H9 (cell line): ENCODE measurements around the gene MTCL1. TPM values are rescaled to one million over a fixed set of nuclear protein-coding genes. Genes with fewer than 3 reads are reported as not detected.

ENCODE experiments used
- DNase-seq: peaks from one replicate; pipeline ENCODE4 v3.0.0-alpha.2; 2017
- H2AFZ ChIP-seq: one replicate; pipeline ENCODE4 v1.6.1; 2013; ENCODE audit warnings: mild to moderate bottlenecking, low read length, control low read depth, moderate library complexity
- H2AK5ac ChIP-seq: 2 replicates; pipeline ENCODE4 v1.6.1; 2013; ENCODE audit warnings: low read length, control low read depth, mixed read lengths; ENCODE audit not compliant: insufficient read length
- H2BK120ac ChIP-seq: one replicate; pipeline ENCODE4 v1.6.1; 2013; ENCODE audit warnings: low read depth, mild to moderate bottlenecking, low read length, control low read depth, inconsistent platforms; ENCODE audit not compliant: poor library complexity, severe bottlenecking
- H2BK12ac ChIP-seq: 2 replicates; pipeline ENCODE4 v1.6.1; 2013; ENCODE audit warnings: low read length, control low read depth, mixed read lengths, low read depth; ENCODE audit not compliant: insufficient read length
- H2BK15ac ChIP-seq: 2 replicates; pipeline ENCODE4 v1.6.1; 2013; ENCODE audit warnings: low read depth, low read length, control low read depth
- H2BK20ac ChIP-seq: one replicate; pipeline ENCODE4 v1.6.1; 2013; ENCODE audit warnings: low read depth, mild to moderate bottlenecking, low read length, control low read depth, inconsistent platforms; ENCODE audit not compliant: poor library complexity, severe bottlenecking
- H2BK5ac ChIP-seq: 2 replicates; pipeline ENCODE4 v1.6.1; 2013; ENCODE audit warnings: low read length, control low read depth, mixed read lengths; ENCODE audit not compliant: insufficient read length
- H3K14ac ChIP-seq: 2 replicates; pipeline ENCODE4 v1.6.1; 2013; ENCODE audit warnings: low read length, control low read depth; ENCODE audit not compliant: insufficient read depth
- H3K18ac ChIP-seq: 2 replicates; pipeline ENCODE4 v1.6.1; 2013; ENCODE audit warnings: low read depth, mild to moderate bottlenecking, mixed read lengths, low read length, control low read depth; ENCODE audit not compliant: insufficient read length
- H3K23ac ChIP-seq: 2 replicates; pipeline ENCODE4 v1.6.1; 2013; ENCODE audit warnings: low read length, control low read depth, mixed read lengths, low read depth; ENCODE audit not compliant: insufficient read length
- H3K23me2 ChIP-seq: 2 replicates; pipeline ENCODE4 v1.6.1; 2013; ENCODE audit warnings: low read depth, mild to moderate bottlenecking, mixed read lengths, low read length, control low read depth; ENCODE audit not compliant: insufficient read length, poor library complexity, severe bottlenecking
- H3K27ac ChIP-seq: 2 replicates; pipeline ENCODE4 v1.5.1; 2013; ENCODE audit warnings: low read length, control low read depth, mixed read lengths, low read depth; ENCODE audit not compliant: insufficient read length
- H3K27me3 ChIP-seq: 2 replicates; pipeline ENCODE4 v1.6.1; 2013; ENCODE audit warnings: low read length, control low read depth, inconsistent platforms; ENCODE audit not compliant: insufficient read depth
- H3K4ac ChIP-seq: 2 replicates; pipeline ENCODE4 v1.6.1; 2013; ENCODE audit warnings: low read depth, mild to moderate bottlenecking, control low read depth, inconsistent platforms, low read length, moderate library complexity
- H3K4me1 ChIP-seq: 2 replicates; pipeline ENCODE4 v1.6.1; 2013; ENCODE audit warnings: low read length, control low read depth, inconsistent platforms; ENCODE audit not compliant: insufficient read depth
- H3K4me2 ChIP-seq: 2 replicates; pipeline ENCODE4 v1.6.1; 2013; ENCODE audit warnings: low read length, control low read depth, mixed read lengths; ENCODE audit not compliant: insufficient read length, insufficient read depth
- H3K56ac ChIP-seq: 2 replicates; pipeline ENCODE4 v1.6.1; 2013; ENCODE audit warnings: low read depth, mild to moderate bottlenecking, mixed read lengths, low read length, control low read depth; ENCODE audit not compliant: insufficient read length
- H3K79me1 ChIP-seq: 2 replicates; pipeline ENCODE4 v1.6.1; 2013; ENCODE audit warnings: low read depth, mild to moderate bottlenecking, moderate library complexity, low read length, control low read depth, inconsistent platforms; ENCODE audit not compliant: insufficient read depth, poor library complexity, severe bottlenecking
- H3K79me2 ChIP-seq: 2 replicates; pipeline ENCODE4 v1.6.1; 2013; ENCODE audit warnings: low read length, control low read depth, inconsistent platforms; ENCODE audit not compliant: insufficient read depth
- H3K9ac ChIP-seq: 2 replicates; pipeline ENCODE4 v1.6.1; 2013; ENCODE audit warnings: low read length, control low read depth, mixed read lengths; ENCODE audit not compliant: insufficient read length; ENCODE audit errors: extremely low read depth
- H3K9me3 ChIP-seq: one replicate; pipeline ENCODE4 v1.6.1; 2013; ENCODE audit warnings: low read depth, low read length, inconsistent platforms; ENCODE audit not compliant: control insufficient read depth
- H3T11ph ChIP-seq: one replicate; pipeline ENCODE4 v1.6.1; 2013; ENCODE audit warnings: mild to moderate bottlenecking, low read length, control low read depth, inconsistent platforms
- H4K20me1 ChIP-seq: one replicate; pipeline ENCODE4 v1.6.1; 2013; ENCODE audit not compliant: control insufficient read depth, insufficient read length, insufficient read depth
- H4K5ac ChIP-seq: 2 replicates; pipeline ENCODE4 v1.6.1; 2013; ENCODE audit warnings: low read depth, mild to moderate bottlenecking, mixed read lengths, low read length, control low read depth; ENCODE audit not compliant: insufficient read length
- H4K8ac ChIP-seq: replicated peaks from 2 replicates; pipeline ENCODE4 v1.6.1; 2013; ENCODE audit warnings: low read length, control low read depth, mixed read lengths, low read depth; ENCODE audit not compliant: insufficient read length
- H4K91ac ChIP-seq: 2 replicates; pipeline ENCODE4 v1.6.1; 2013; ENCODE audit warnings: low read depth, mild to moderate bottlenecking, moderate library complexity, mixed read lengths, low read length, control low read depth; ENCODE audit not compliant: insufficient read length
- H3K27ac Mint-ChIP-seq, 3 experiments: 2 replicates in 2 of 3; 3 replicates in 1 of 3; pipeline ENCODE4 v1.8.0; 2020 to 2021; ENCODE audit warnings: mixed read lengths in 3 of 3, mild to moderate bottlenecking in 1 of 3, moderate library complexity in 1 of 3
- H3K27me3 Mint-ChIP-seq: 2 replicates; pipeline ENCODE4 v1.8.0; 2021; ENCODE audit warnings: low read depth, mild to moderate bottlenecking, moderate library complexity, mixed read lengths
- H3K36me3 Mint-ChIP-seq, 3 experiments: 2 replicates in 2 of 3; 3 replicates in 1 of 3; pipeline ENCODE4 v1.8.0; 2020 to 2021; ENCODE audit warnings: low read depth in 3 of 3, mixed read lengths in 3 of 3; ENCODE audit not compliant: insufficient read depth in 1 of 3
- H3K4me1 Mint-ChIP-seq, 2 experiments: 2 replicates each; pipeline ENCODE4 v1.8.0; 2020; ENCODE audit warnings: mixed read lengths in 2 of 2
- H3K4me3 Mint-ChIP-seq, 2 experiments: 2 replicates in 1 of 2; 3 replicates in 1 of 2; pipeline ENCODE4 v1.8.0; 2020 to 2021; ENCODE audit warnings: mild to moderate bottlenecking in 2 of 2, mixed read lengths in 2 of 2, moderate library complexity in 1 of 2
- H3K9me3 Mint-ChIP-seq, 2 experiments: 2 replicates in 1 of 2; 3 replicates in 1 of 2; pipeline ENCODE4 v1.8.0; 2020; ENCODE audit warnings: mild to moderate bottlenecking in 2 of 2, mixed read lengths in 2 of 2, moderate library complexity in 1 of 2
- CTCF ChIP-seq: fragments of 200-600 bp; sonication (generic); conservative IDR thresholded peaks from 3 replicates; pipeline ENCODE4 v1.8.0; 2021; ENCODE audit warnings: antibody characterized with exemption, mild to moderate bottlenecking
- WGBS: extraction: QIAGEN DNeasy Blood & Tissue Kit; methylation state at CpG from one replicate; pipeline ENCODE4 v1.1.7; 2013; ENCODE audit warnings: missing lambda C conversion rate, low lambda C conversion rate, mixed read lengths; ENCODE audit not compliant: insufficient read length; ENCODE audit errors: extremely low coverage; 5-methylcytosine and 5-hydroxymethylcytosine counted together
- total RNA-seq: library from RNA; stranded (reverse); gene quantifications from 2 replicates; pipeline ENCODE4 v1.2.1, GENCODE V29; 2021

MTCL1 gene
- total RNA-seq, 1 experiment from 2014 or later: 50.7 TPM

- no peaks in the 10 kb centered on the region for H3K9me3 Mint-ChIP-seq
- no peak overlapping the region for H3K9ac ChIP-seq
- H2BK12ac ChIP-seq: no peak overlapping the region
- H3K4me2 ChIP-seq: no peak overlapping the region
- H3K27me3 ChIP-seq: no peaks in the 10 kb centered on the region
- H3K27ac ChIP-seq: no peak overlapping the region
- no peak overlapping the region for H3K18ac ChIP-seq
- no peaks in the 10 kb centered on the region for H3K27me3 Mint-ChIP-seq
- peaks cover 18 to 21% (median 19%) of the 10 kb centered on the region in 3 experiments for H3K36me3 Mint-ChIP-seq
- no peak overlapping the region for H2BK5ac ChIP-seq
- TF ChIP-seq CTCF: no peak
- no peak overlapping the region for H2BK15ac ChIP-seq
- H4K5ac ChIP-seq: no peak overlapping the region
- H3K4me3 Mint-ChIP-seq: no peak overlapping the region
- no peak for DNase-seq
- H3K79me1 ChIP-seq: no peaks in the 10 kb centered on the region
- peaks cover 22 to 35% of the 10 kb centered on the region in 2 experiments for H3K4me1 Mint-ChIP-seq
- no peak overlapping the region for H4K8ac ChIP-seq
- no peak overlapping the region for H3T11ph ChIP-seq
- no peak overlapping the region for H2BK20ac ChIP-seq
- no peaks in the 10 kb centered on the region for H3K23me2 ChIP-seq
- peak overlapping the region in 1 of 3 experiments; percentile 40; a peak in 2 of 7 replicates for H3K27ac Mint-ChIP-seq
- no peak overlapping the region for H3K56ac ChIP-seq
- no peak overlapping the region for H2AK5ac ChIP-seq
- no peak overlapping the region for H4K91ac ChIP-seq
- H3K14ac ChIP-seq: no peak overlapping the region
- no peaks in the 10 kb centered on the region for H3K4me1 ChIP-seq
- no peaks in the 10 kb centered on the region for H3K79me2 ChIP-seq
- no peak overlapping the region for H3K23ac ChIP-seq
- no peak overlapping the region for H3K4ac ChIP-seq
- H4K20me1 ChIP-seq: no peaks in the 10 kb centered on the region
- no peaks in the 10 kb centered on the region for H3K9me3 ChIP-seq
- no peak overlapping the region for H2BK120ac ChIP-seq
- no peak overlapping the region for H2AFZ ChIP-seq
- WGBS: no CpG with 5 or more reads among the region's 4 CpGs
Observed at GRCh38 chr18:8767340-8767739, 62.0 kb downstream of the MTCL1 start.
